DMS53 (cell line): ENCODE measurements around the gene TRPM4.
"Not testable (repeated sequence)": the region's sequence is repeated elsewhere in the genome, so short reads cannot be mapped to it uniquely, and the experiment has no call there.

Experiments
- DNase-seq: peaks from one replicate; lab custom pipeline; 2025; lab: John Stamatoyannopoulos, UW

Gene TRPM4

GRCh38 chr19:49190781-49191180, 33.2 kb downstream of the TRPM4 start:
- no peak for DNase-seq

DNA sequence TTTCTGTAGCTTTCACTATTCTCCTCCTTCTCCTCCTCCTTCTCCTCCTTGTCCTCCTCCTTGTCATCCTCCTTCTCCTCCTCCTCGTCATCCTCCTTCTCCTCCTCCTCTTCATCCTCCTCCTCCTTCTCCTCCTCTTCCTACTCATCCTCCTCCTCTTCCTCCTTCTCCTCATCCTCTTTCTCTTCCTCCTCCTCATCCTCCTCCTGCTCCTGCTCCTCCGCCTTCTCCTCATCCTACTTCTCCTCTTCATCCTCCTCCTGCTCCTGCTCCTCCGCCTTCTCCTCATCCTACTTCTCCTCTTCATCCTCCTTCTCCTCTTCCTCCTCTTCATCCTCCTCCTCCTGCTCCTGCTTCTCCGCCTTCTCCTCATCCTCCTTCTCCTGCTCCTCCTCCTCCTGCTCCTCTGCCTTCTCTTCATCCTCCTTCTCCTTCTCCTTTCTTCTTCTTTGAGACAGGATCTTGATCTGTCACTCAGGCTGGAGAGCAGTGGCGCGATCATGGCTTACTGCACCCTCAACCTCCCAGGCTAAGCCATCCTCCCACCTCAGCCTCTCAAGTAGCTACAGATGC, 36.3 kb downstream of the TRPM4 start:
- no peak for DNase-seq

GRCh38 chr19:49194408-49194807, 36.8 kb downstream of the TRPM4 start:
- DNase-seq: no peak

GRCh38 chr19:49196527-49197240, 39.1 kb downstream of the TRPM4 start:
- peak; percentile 78 for DNase-seq

DNA sequence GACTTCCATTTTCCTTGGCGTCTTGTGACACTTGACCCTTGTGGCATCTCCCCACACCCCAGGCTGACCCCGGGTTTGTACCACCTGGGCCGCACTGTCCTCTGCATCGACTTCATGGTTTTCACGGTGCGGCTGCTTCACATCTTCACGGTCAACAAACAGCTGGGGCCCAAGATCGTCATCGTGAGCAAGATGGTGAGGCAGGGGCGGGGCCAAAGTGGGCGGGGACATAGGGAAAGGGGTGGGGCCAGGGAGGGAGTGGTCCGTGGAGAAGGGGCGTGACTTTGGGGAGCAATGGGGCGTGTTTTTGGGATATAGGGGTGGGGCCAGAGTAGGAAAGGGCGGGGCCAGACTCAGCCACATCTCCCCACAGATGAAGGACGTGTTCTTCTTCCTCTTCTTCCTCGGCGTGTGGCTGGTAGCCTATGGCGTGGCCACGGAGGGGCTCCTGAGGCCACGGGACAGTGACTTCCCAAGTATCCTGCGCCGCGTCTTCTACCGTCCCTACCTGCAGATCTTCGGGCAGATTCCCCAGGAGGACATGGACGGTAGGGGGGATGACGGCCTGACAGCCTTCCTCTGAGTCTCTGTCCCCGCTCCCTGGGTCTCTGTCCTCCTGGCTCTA, 42.8 kb downstream of the TRPM4 start:
- peak; percentile 64 for DNase-seq

DNA sequence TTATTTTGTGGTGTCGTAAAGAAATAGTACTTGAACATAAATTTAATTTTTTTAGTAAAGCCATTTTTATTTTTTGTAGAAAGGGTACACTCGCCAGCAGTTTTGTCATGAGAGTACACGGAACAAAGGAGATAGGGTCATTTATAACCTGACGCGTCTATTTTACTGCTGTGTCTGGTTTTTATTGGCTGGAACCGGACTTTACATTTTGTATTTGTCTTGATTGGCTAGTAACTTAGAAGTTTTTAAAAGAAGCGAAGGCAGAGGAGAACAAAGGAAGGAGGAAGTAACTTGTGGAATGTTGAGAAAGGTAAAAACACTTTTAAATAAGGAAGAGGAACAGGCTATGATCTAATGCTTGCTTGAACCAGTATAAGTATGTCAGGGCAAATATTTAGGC, 43.5 kb downstream of the TRPM4 start:
- no peak for DNase-seq

DNA sequence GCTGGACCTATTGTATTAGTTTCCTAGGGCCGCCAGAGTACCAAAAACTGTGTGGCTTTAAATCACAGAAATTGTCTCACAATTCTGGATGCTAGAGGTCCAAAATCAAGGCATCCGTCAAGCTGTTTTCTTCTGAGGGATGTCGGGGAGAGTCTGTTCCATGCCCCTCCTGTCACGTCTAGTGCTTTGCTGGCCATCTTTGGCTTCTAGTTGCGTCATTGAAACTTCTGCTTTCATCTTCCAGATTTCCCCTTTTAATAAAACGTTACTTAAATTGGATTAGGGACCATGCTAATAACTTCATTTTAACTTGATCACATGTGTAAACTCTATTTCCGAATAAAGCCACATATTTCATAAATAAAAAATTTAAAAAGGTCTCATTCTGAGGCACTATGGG, 47.5 kb downstream of the TRPM4 start:
- no peak for DNase-seq

DNA sequence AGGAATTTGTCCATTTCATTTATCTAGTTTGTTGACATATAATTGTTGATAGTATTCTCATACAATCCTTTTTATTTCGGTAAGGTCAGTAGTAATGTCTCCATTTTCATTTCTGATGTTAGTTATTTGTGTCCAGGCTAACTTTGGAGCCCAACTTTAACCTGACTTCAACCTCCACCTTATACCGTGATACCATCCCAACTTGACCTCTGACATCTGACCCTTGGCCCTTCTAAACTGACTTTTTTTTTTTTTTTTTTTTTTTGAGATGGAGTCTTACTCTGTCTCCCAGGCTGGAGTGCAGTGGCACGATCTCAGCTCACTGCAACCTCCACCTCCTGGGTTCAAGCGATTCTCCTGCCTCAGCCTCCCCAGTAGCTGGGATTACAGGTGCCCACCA, 51.9 kb downstream of the TRPM4 start:
- DNase-seq: not testable (repeated sequence)

GRCh38 chr19:49210108-49210900, 52.7 kb downstream of the TRPM4 start:
- peak; percentile 15 for DNase-seq

DNA sequence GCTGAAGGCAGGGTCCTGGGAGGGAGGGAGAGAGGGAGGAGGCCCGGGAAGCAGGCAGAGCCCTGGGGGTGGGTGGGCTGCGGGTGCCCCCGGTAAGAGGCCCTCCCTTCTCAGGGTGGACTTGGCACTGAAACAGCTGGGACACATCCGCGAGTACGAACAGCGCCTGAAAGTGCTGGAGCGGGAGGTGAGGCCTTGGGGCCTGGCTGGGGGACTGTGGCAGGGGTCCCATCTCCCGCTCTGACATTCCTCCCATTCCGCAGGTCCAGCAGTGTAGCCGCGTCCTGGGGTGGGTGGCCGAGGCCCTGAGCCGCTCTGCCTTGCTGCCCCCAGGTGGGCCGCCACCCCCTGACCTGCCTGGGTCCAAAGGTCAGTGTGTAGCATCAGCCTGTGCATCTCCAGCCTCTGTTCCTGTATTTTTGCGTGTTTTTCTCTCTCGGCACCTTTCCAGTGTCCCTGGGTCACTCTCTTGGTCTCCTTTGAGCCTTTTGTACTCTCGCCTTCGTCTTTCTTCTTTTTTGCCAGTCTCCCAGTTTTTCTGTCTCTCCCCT, 53.4 kb downstream of the TRPM4 start:
- no peak for DNase-seq

GRCh38 chr19:49212016-49212701, 54.6 kb downstream of the TRPM4 start:
- DNase-seq: no peak

- DNase-seq: peak; percentile 34
Observed at GRCh38 chr19:49213791-49214190, 56.2 kb downstream of the TRPM4 start.

DNA sequence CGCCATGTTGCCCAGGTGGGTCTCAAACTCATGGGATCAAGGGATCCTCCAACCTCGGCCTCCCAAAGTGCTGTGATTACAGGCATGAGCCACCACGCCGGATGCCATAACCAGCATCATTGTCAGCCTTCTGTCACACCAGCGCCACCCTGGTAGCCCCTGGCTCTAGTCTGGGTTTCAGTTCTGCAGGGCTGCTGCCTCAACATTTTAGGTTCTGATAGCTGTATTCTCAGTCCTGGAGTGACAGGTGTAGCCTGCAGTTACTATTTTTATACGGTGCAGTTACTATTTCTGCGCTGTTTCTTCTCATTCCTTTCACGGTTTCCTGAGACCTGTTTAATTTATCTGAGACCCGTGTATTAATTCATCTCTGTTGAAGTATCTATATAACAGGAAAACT, 57.1 kb downstream of the TRPM4 start:
- DNase-seq: no peak

GRCh38 chr19:49216071-49216470, 58.5 kb downstream of the TRPM4 start:
- DNase-seq: no peak

DNA sequence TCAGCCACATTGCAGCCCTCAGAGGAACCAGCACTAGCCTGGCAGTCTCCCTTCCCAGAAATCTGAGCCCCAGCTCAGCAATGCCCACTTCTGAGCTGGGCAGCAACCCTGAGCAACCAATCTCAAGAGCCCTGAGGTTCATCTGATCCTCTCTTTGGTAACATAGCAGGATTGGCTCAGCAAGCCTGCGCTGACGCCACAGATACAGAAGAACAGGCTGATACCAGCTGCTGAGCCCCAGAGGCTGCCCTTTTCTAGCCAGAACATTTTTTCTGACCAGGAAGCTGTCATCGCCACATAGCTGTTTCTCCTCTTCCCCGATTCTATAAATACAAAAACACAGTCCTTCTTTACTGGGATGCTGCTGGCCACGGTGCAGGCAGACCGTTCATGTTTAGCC, 59.8 kb downstream of the TRPM4 start:
- DNase-seq: peak; percentile 41

DNA sequence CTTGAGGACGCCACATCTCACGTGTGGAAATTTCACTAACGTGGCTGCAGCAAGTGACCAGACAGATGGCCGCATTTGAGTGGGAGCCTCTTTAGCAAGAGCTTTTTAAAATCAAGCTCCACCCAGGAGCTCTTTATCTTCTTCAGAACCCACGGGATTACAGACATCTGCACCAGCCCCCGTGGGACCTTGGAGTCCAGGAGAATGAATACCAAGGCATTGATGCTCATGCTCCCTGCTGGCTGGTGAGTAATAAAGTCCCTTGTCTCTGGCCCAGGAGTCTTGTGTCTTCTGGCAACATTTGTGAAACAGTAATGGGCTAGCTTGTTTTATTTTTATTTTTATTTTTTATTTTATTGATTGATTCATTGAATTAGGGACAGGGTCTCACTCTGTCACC, 64.4 kb downstream of the TRPM4 start:
- no peak for DNase-seq

GRCh38 chr19:49222528-49222927, 64.9 kb downstream of the TRPM4 start:
- DNase-seq: no peak

DNA sequence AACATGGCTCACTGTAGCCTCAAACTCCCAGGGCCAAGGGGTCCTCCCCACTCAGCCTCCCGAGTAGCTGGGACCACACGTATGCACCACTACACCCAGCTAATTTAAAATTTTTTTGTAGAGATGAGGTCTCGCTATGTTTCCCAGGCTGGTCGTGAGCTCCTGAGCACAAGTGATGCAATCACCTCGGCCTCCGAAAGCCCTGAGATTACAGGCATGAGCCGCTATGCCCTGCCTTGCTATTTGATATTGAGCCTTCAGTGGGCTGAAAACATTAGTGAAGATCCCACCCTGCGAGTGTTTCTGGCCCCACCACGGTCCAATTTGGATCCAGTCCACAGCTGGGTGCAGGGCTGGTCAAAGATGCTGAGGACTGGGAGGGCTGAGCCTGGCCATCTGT, 65.9 kb downstream of the TRPM4 start:
- no peak for DNase-seq

- DNase-seq: not testable (repeated sequence)
Observed at GRCh38 chr19:49224441-49224840, 66.8 kb downstream of the TRPM4 start.

DNA sequence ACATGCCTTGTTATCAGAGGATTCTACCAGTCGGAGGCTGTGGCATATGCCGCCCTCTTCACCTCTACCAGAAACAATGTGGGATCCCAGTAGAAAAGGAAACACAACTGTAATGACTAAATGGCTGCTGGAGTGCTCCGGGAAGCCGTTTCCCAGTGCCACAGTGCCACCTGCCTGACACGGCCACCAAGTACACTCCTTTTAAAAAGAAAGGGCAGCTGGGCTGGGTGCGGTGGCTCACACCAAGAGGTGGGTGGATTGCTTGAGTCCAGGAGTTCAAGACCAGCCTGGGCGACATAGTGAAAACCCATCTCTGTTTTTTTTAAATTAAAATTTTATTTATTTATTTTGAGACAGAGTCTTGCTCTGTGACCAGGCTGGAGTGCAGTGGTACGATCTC, 67.3 kb downstream of the TRPM4 start:
- peak; percentile 77 for DNase-seq

DNA sequence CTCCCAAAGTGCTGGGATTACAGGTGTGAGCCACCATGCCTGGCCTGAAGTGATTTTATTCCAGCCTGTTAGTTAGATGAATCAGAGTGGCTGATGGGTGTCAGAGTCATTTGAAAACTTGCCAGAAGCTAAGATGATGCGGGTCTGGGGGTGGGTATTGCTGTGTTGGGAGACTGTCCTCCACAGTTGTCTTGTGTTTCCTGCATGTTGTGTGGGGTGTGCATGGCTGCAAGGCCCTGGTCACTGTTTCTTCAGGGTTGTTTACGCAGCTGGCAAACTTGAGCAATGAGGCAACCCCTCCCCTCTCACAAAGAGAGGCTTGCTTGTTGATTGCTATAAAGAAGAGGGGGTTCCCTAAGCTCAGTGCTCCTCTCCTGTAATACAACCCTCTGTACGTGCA, 71.8 kb downstream of the TRPM4 start:
- DNase-seq: peak; percentile 20

DNA sequence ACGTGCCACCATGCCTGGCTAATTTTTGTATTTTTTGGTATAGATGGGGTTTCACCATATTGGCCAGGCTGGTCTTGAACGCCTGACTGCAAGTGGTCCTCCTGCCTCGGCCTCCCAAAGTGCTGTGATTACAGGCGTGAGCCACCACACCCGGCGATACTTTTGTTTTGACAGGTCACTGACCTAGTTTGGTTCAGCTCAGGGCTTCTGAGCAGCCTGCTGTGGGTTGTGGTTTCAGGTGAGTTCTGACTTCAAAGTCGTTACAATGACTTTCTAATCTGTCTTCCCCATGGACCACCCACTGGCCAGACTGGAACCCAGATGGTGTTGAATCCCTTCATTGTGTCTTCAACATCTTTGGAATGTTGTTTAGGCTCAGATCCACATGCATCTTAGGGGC, 73.8 kb downstream of the TRPM4 start:
- DNase-seq: no peak
